ENCODE measurements around the gene OR2S2. TPM values are rescaled to one million over a fixed set of nuclear protein-coding genes. Genes with fewer than 3 reads are reported as not detected.
A peak's percentile ranks its signal among the peaks of the same experiment; 100 is the strongest.

OR2S2 gene
- total RNA-seq, 1 donor from 2014 or later = not detected

GRCh38 chr9:35909687-35910612 is 48.0 kb downstream of the OR2S2 start:
- no peak overlapping the region for H3K4me3 ChIP-seq (ENCODE audit: low read depth, low read length)
- no peak for TF ChIP-seq CTCF (conservative IDR thresholded peaks at IDR 0.05; ENCODE audit: low read depth, low read length)
- no peak for DNase-seq (ENCODE audit: low read depth)

- no peak for DNase-seq (ENCODE audit: low read depth)
- no peak within 1 kb of the TSS for H3K4me3 ChIP-seq (ENCODE audit: low read depth, low read length)
- no peak for TF ChIP-seq CTCF (conservative IDR thresholded peaks at IDR 0.05; ENCODE audit: low read depth, low read length)
Observed at GRCh38 chr9:35909274-35909673, 48.7 kb downstream of the OR2S2 start, which contains the start of gene SPAAR. TSS of gene SPAAR (plus strand) at chr9:35909490. CDS start at chr9:35910464, 974 bp downstream.

- no peak overlapping the region for H3K4me3 ChIP-seq (ENCODE audit: low read depth, low read length)
- no peak for TF ChIP-seq CTCF (conservative IDR thresholded peaks at IDR 0.05; ENCODE audit: low read depth, low read length)
- DNase-seq (ENCODE audit: low read depth) = no peak
Observed at GRCh38 chr9:35908504-35909125, 49.3 kb downstream of the OR2S2 start.

- peak; percentile 57 for DNase-seq (ENCODE audit: low read depth)
- no peak for TF ChIP-seq CTCF (conservative IDR thresholded peaks at IDR 0.05; ENCODE audit: low read depth, low read length)
- peak overlapping the region; percentile 19 for H3K4me3 ChIP-seq (ENCODE audit: low read depth, low read length)
Observed at GRCh38 chr9:35907711-35908503, 50.0 kb downstream of the OR2S2 start.

Other genes with a start within 250 kb of the OR2S2 start
- gene TLN1, start 226.0 kb downstream of the OR2S2 start, total RNA-seq = 114 and 177 TPM in 2 replicates
- 49.9 and 66.4 TPM in 2 replicates for gene CREB3, start 225.5 kb downstream of the OR2S2 start, total RNA-seq
- gene GBA2, start 208.9 kb downstream of the OR2S2 start, total RNA-seq = 32.8 and 39.3 TPM in 2 replicates
- gene RGP1, start 208.9 kb downstream of the OR2S2 start, total RNA-seq = 13.6 and 14.9 TPM in 2 replicates
- not detected in 2 replicates for gene MSMP, start 203.9 kb downstream of the OR2S2 start, total RNA-seq
- 7.3 and 11.0 TPM in 2 replicates for gene NPR2, start 166.6 kb downstream of the OR2S2 start, total RNA-seq
- gene SPAG8, start 145.9 kb downstream of the OR2S2 start, total RNA-seq = 0.12 and 0.14 TPM in 2 replicates
- gene HINT2, start 143.1 kb downstream of the OR2S2 start, total RNA-seq = 25.9 and 32.5 TPM in 2 replicates
- not detected in 2 replicates for gene FAM221B, start 129.4 kb downstream of the OR2S2 start, total RNA-seq
- 2.5 and 4.2 TPM in 2 replicates for gene TMEM8B, start 128.9 kb downstream of the OR2S2 start, total RNA-seq
- gene OR13J1, start 87.8 kb downstream of the OR2S2 start, total RNA-seq = not detected in 2 replicates
- gene HRCT1, start 52.0 kb downstream of the OR2S2 start, total RNA-seq = 0.58 TPM in 1 of 2 replicates, not detected in the other
- 0.29 TPM in 1 of 2 replicates, not detected in the other for gene SPAAR, start 48.7 kb downstream of the OR2S2 start, total RNA-seq
- 5.7 and 6.6 TPM in 2 replicates for gene RECK, start 78.8 kb upstream of the OR2S2 start, total RNA-seq
- 23.6 and 42.7 TPM in 2 replicates for gene GLIPR2, start 178.6 kb upstream of the OR2S2 start, total RNA-seq
- 0.06 TPM in 1 of 2 replicates, not detected in the other for gene CCIN, start 211.2 kb upstream of the OR2S2 start, total RNA-seq
- 423 and 461 TPM in 2 replicates for gene CLTA, start 232.8 kb upstream of the OR2S2 start, total RNA-seq